ENCODE results near the gene DOK6. TPM values are rescaled to one million over a fixed set of nuclear protein-coding genes. Genes with fewer than 3 reads are reported as not detected.
A peak's percentile ranks its signal among the peaks of the same experiment; 100 is the strongest.

DOK6 gene
- polyA plus RNA-seq, 1 experiment: 0.55 TPM

DNA sequence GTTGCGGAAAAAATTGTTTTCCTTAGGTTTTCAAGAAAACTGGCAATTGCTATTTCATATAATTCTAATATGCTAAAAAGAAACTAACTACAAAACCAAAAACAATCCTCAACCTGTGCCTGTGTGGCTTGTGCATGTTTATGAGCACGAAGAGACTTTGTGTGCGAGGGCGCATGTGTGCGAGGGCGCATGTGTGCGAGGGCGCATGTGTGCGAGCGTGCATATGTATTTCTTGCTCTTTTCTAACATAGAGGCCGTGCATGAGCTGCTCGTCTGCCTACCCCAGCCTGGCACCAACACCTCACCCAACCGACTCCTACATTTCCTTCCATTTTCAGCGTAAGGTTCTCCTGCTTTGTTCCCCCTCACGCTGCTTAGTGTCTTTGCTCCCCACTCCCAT, 211.6 kb downstream of the DOK6 start:
- Histone ChIP-seq H3K27me3 (ENCODE audit: control insufficient read depth, insufficient read depth, low read length) (no peaks in the 10 kb centered on the region), H3K4me3 (ENCODE audit: low read depth, low read length) (no peak overlapping the region), H3K36me3 (ENCODE audit: control insufficient read depth, insufficient read depth, low read length) (no peaks in the 10 kb centered on the region)
- no peak for DNase-seq (ENCODE audit: low read depth)
- ChIA-PET CTCF (no interaction called here), POLR2A (no interaction called here)
- TF ChIP-seq CTCF (IDR thresholded peaks at IDR 0.05; ENCODE audit: insufficient read depth, low read depth, low read length): no peak

DNA sequence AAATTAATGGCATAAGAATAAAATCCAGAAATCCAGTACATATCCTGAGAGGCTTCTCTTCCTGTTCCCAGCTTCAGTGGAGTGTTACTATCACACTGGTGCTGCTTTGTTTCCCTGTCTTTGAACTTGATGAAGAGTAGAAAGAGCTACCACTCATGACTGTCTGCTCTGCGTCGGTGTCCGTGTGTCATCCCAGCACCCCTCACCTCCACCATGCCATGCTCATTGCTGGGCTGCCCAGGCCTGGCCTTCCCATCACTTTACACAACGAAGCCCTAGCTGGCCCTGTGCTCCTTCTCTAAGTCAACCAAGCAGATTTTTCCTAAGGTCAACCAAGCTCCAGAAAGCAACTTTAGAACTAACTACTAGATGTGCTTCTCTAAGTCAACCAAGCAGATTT, 215.4 kb downstream of the DOK6 start:
- DNase-seq (ENCODE audit: low read depth): no peak
- no peaks in the 10 kb centered on the region for H3K27me3 ChIP-seq (ENCODE audit: control insufficient read depth, insufficient read depth, low read length)
- no peak overlapping the region for H3K4me3 ChIP-seq (ENCODE audit: low read depth, low read length)
- ChIA-PET POLR2A (no interaction called here), CTCF (no interaction called here)
- no peaks in the 10 kb centered on the region for H3K36me3 ChIP-seq (ENCODE audit: control insufficient read depth, insufficient read depth, low read length)
- no peak for TF ChIP-seq CTCF (IDR thresholded peaks at IDR 0.05; ENCODE audit: insufficient read depth, low read depth, low read length)

DNA sequence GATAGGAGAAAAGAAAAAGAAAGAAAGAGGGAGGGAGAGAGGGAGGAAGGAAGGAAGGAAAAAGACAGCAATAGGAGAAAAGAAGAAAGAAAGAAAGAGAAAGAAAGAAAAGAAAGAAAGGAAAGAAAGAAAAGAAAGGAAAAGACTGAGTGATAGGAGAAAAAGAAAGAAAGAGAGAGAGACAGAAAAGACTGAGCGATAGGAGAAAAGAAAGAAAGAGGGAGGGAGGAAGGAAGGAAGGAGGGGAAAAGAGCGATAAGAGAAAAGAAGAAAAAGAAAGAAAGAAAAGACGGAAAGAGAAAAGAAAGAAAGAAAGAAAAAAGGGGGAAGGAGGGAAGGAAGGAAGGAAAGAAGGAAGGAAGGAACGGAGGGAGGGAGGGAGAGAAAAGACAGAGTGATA, 216.7 kb downstream of the DOK6 start:
- no peak for TF ChIP-seq CTCF (IDR thresholded peaks at IDR 0.05; ENCODE audit: insufficient read depth, low read depth, low read length)
- H3K27me3 ChIP-seq (ENCODE audit: control insufficient read depth, insufficient read depth, low read length): no peaks in the 10 kb centered on the region
- no peak overlapping the region for H3K4me3 ChIP-seq (ENCODE audit: low read depth, low read length)
- CTCF ChIA-PET: no interaction called here
- POLR2A ChIA-PET: no interaction called here
- DNase-seq (ENCODE audit: low read depth): no peak
- H3K36me3 ChIP-seq (ENCODE audit: control insufficient read depth, insufficient read depth, low read length): no peaks in the 10 kb centered on the region

DNA sequence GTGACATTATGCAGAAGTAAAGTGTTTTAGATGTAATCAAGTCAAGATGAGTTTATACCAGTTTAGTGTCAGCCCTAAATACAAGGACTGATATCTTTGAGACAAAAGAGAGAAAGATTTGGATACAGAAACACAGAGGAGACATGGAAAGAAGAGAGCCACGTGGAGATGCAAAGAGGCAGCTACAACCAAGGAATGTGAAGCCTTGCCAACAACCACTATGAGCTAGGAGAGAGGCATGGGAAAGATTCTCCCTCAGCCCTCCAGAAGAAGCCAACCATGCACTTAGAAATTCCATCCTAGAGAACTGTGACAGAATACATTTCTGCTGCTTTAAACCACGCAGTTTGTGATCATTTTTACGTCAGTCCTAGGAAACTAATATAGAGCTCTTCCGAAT, 217.2 kb downstream of the DOK6 start:
- no peak for TF ChIP-seq CTCF (IDR thresholded peaks at IDR 0.05; ENCODE audit: insufficient read depth, low read depth, low read length)
- no peaks in the 10 kb centered on the region for H3K36me3 ChIP-seq (ENCODE audit: control insufficient read depth, insufficient read depth, low read length)
- CTCF ChIA-PET: no interaction called here
- DNase-seq (ENCODE audit: low read depth): peak; percentile 23
- POLR2A ChIA-PET: no interaction called here
- H3K4me3 ChIP-seq (ENCODE audit: low read depth, low read length): no peak overlapping the region
- no peaks in the 10 kb centered on the region for H3K27me3 ChIP-seq (ENCODE audit: control insufficient read depth, insufficient read depth, low read length)

- no peak overlapping the region for H3K4me3 ChIP-seq (ENCODE audit: low read depth, low read length)
- no peak for TF ChIP-seq CTCF (IDR thresholded peaks at IDR 0.05; ENCODE audit: insufficient read depth, low read depth, low read length)
- POLR2A ChIA-PET: no interaction called here
- CTCF ChIA-PET: no interaction called here
- no peaks in the 10 kb centered on the region for H3K27me3 ChIP-seq (ENCODE audit: control insufficient read depth, insufficient read depth, low read length)
- DNase-seq (ENCODE audit: low read depth): no peak
- H3K36me3 ChIP-seq (ENCODE audit: control insufficient read depth, insufficient read depth, low read length): no peaks in the 10 kb centered on the region
Measured at GRCh38 chr18:69622184-69622583, 221.5 kb downstream of the DOK6 start.
